H1 (cell line): ENCODE measurements around the gene NUMB. TPM values are rescaled to one million over a fixed set of nuclear protein-coding genes. Genes with fewer than 3 reads are reported as not detected.

Experiments used
- CTCF ChIA-PET: fragments of 300-600 bp; sonication (Branson Sonifier 250); formaldehyde crosslinking; loops from one replicate; lab custom pipeline; 2021; ENCODE audit not compliant: partially characterized antibody; lab: Charles Lee
- POLR2A ChIA-PET: fragments of 300-600 bp; sonication (Branson Sonifier 250); formaldehyde crosslinking; loops from one replicate; lab custom pipeline; 2021; ENCODE audit warnings: inconsistent platforms; ENCODE audit not compliant: partially characterized antibody; lab: Charles Lee
- DNase-seq, 2 experiments: peaks; one replicate each; pipeline versions ENCODE4 v3.0.0 to v3.0.0-alpha.2; 2010 to 2022; ENCODE audit warnings: low spot score in 2 of 2, low read depth in 1 of 2, mixed read lengths in 1 of 2
- FAIRE-seq: peaks from 2 replicates; lab custom pipeline; 2011; peaks lifted over from hg19 to GRCh38; lab: Jason Lieb, UNC
- H2AFZ ChIP-seq: 2 replicates; pipeline ENCODE4 v1.8.1; 2012; ENCODE audit warnings: low read length, inconsistent platforms
- H2AK5ac ChIP-seq: 2 replicates; pipeline ENCODE4 v1.6.1; 2013; ENCODE audit warnings: low read depth, low read length
- H2BK120ac ChIP-seq: replicated peaks from 2 replicates; pipeline ENCODE3; 2013; ENCODE audit warnings: low read depth, low read length, inconsistent platforms
- H2BK12ac ChIP-seq: 2 replicates; pipeline ENCODE4 v1.6.1; 2013; ENCODE audit warnings: low read depth, low read length
- H2BK15ac ChIP-seq: 2 replicates; pipeline ENCODE4 v1.6.1; 2013; ENCODE audit warnings: low read length
- H2BK20ac ChIP-seq: 2 replicates; pipeline ENCODE4 v1.6.1; 2013; ENCODE audit warnings: low read length
- H2BK5ac ChIP-seq: 2 replicates; pipeline ENCODE4 v1.6.1; 2013; ENCODE audit warnings: low read depth, low read length
- H3K14ac ChIP-seq: 2 replicates; pipeline ENCODE4 v1.6.1; 2013; ENCODE audit warnings: inconsistent platforms; ENCODE audit not compliant: insufficient read length
- H3K18ac ChIP-seq: 2 replicates; pipeline ENCODE4 v1.6.1; 2013; ENCODE audit warnings: low read length; ENCODE audit errors: extremely low read depth
- H3K23ac ChIP-seq: 2 replicates; pipeline ENCODE4 v1.6.1; 2013; ENCODE audit warnings: inconsistent platforms; ENCODE audit not compliant: insufficient read length
- H3K23me2 ChIP-seq: 2 replicates; pipeline ENCODE4 v1.6.1; 2013; ENCODE audit warnings: low read depth, low read length
- H3K27ac ChIP-seq: 2 replicates; pipeline ENCODE4 v1.6.1; 2011; ENCODE audit warnings: low read depth, low read length, inconsistent platforms
- H3K27me3 ChIP-seq, 4 experiments: replicated peaks in 1 of 4; 1 replicate in 1 of 4; 2 replicates in 3 of 4; pipeline versions ENCODE4 v1.6.1 to v1.8.1; 2011 to 2013; ENCODE audit warnings: low read length in 3 of 4, mild to moderate bottlenecking in 3 of 4, inconsistent platforms in 2 of 4, mixed read lengths in 2 of 4, moderate library complexity in 1 of 4; ENCODE audit not compliant: control insufficient read depth in 3 of 4, insufficient read depth in 3 of 4; ENCODE audit errors: extremely low read depth in 1 of 4
- H3K36me3 ChIP-seq, 4 experiments: 2 replicates each; pipeline versions ENCODE4 v1.6.1 to v1.8.1; 2011 to 2013; ENCODE audit warnings: mild to moderate bottlenecking in 4 of 4, low read length in 3 of 4, moderate library complexity in 2 of 4, control low read depth in 1 of 4, inconsistent platforms in 1 of 4; ENCODE audit not compliant: insufficient read depth in 4 of 4, control insufficient read depth in 2 of 4
- H3K4ac ChIP-seq: replicated peaks from 2 replicates; pipeline ENCODE3; 2013; ENCODE audit warnings: low read length, low read depth, mixed read lengths, inconsistent platforms; ENCODE audit not compliant: insufficient read length
- H3K4me1 ChIP-seq, 4 experiments: replicated peaks in 1 of 4; 1 replicate in 1 of 4; 2 replicates in 3 of 4; pipeline versions ENCODE4 v1.6.1 to v1.8.1; 2011 to 2013; ENCODE audit warnings: low read length in 3 of 4, inconsistent platforms in 2 of 4, mixed read lengths in 1 of 4; ENCODE audit not compliant: insufficient read depth in 4 of 4, control insufficient read depth in 3 of 4
- H3K4me2 ChIP-seq, 2 experiments: 2 replicates each; pipeline versions ENCODE4 v1.6.1 to v1.8.1; 2011 to 2013; ENCODE audit warnings: low read depth in 2 of 2, low read length in 2 of 2, control low read depth in 1 of 2, inconsistent platforms in 1 of 2, mild to moderate bottlenecking in 1 of 2; ENCODE audit not compliant: insufficient read depth in 1 of 2
- H3K4me3 ChIP-seq, 4 experiments: fragments of 200-600, 300-600 bp in 1 of 4; sonication (generic), shearing (Covaris generic), sonication (Bioruptor Twin) in 1 of 4; 2 replicates each; pipeline versions ENCODE4 v1.5.1 to v1.8.1; 2011 to 2016; ENCODE audit warnings: low read length in 4 of 4, low read depth in 3 of 4, control low read depth in 2 of 4, inconsistent platforms in 2 of 4, mild to moderate bottlenecking in 2 of 4, mixed read lengths in 1 of 4, moderate library complexity in 1 of 4; ENCODE audit not compliant: insufficient read depth in 2 of 4; ENCODE audit errors: extremely low read depth in 1 of 4
- H3K56ac ChIP-seq: replicated peaks from 2 replicates; pipeline ENCODE3; 2013; ENCODE audit warnings: low read depth, mild to moderate bottlenecking, mixed read lengths, low read length, inconsistent platforms; ENCODE audit not compliant: insufficient read length
- H3K79me1 ChIP-seq: 2 replicates; pipeline ENCODE4 v1.6.1; 2013; ENCODE audit warnings: low read depth, low read length, control low read depth
- H3K79me2 ChIP-seq, 2 experiments: 2 replicates each; pipeline versions ENCODE4 v1.6.1 to v1.8.1; 2012 to 2013; ENCODE audit warnings: low read length in 2 of 2, mild to moderate bottlenecking in 2 of 2, inconsistent platforms in 1 of 2; ENCODE audit not compliant: insufficient read depth in 2 of 2, control insufficient read depth in 1 of 2
- H3K9ac ChIP-seq, 4 experiments: replicated peaks in 1 of 4; 1 replicate in 1 of 4; 2 replicates in 3 of 4; pipeline versions ENCODE4 v1.6.1 to v1.8.1; 2011 to 2013; ENCODE audit warnings: low read depth in 3 of 4, low read length in 3 of 4, control low read depth in 2 of 4, mild to moderate bottlenecking in 2 of 4, moderate library complexity in 2 of 4, inconsistent platforms in 1 of 4; ENCODE audit errors: extremely low read depth in 1 of 4
- H3K9me3 ChIP-seq, 2 experiments: 2 replicates each; pipeline versions ENCODE4 v1.6.1 to v1.8.1; 2012 to 2013; ENCODE audit warnings: mild to moderate bottlenecking in 2 of 2, moderate library complexity in 2 of 2, control low read depth in 1 of 2, inconsistent platforms in 1 of 2, low read depth in 1 of 2, low read length in 1 of 2, mixed read lengths in 1 of 2; ENCODE audit not compliant: insufficient read depth in 2 of 2
- H4K20me1 ChIP-seq, 2 experiments: replicated peaks in 1 of 2; 2 replicates each; pipeline versions ENCODE3 to v1.8.1; 2011 to 2013; ENCODE audit warnings: inconsistent platforms in 2 of 2, low read length in 2 of 2, mild to moderate bottlenecking in 1 of 2; ENCODE audit not compliant: insufficient read depth in 2 of 2, control insufficient read depth in 1 of 2
- H4K5ac ChIP-seq: 2 replicates; pipeline ENCODE4 v1.6.1; 2013; ENCODE audit warnings: low read length, low read depth, mixed read lengths, inconsistent platforms; ENCODE audit not compliant: insufficient read length
- H4K8ac ChIP-seq: 2 replicates; pipeline ENCODE4 v1.8.0; 2013; ENCODE audit warnings: mild to moderate bottlenecking, moderate library complexity, low read length, inconsistent platforms; ENCODE audit not compliant: insufficient read depth; ENCODE audit errors: extremely low read depth
- H4K91ac ChIP-seq: replicated peaks from 2 replicates; pipeline ENCODE3; 2013; ENCODE audit warnings: low read length, mixed read lengths, inconsistent platforms; ENCODE audit not compliant: insufficient read length
- ASH2L ChIP-seq: fragments of 200-600, 300-600 bp; sonication (generic); IDR thresholded peaks from one replicate; pipeline ENCODE4 v1.7.1; 2017; ENCODE audit warnings: low read length
- BRCA1 ChIP-seq: IDR thresholded peaks from 2 replicates; pipeline ENCODE4 v1.6.1; 2012; ENCODE audit warnings: low read depth, low read length, improper control_type of control experiment
- CEBPB ChIP-seq: IDR thresholded peaks from 2 replicates; pipeline ENCODE4 v1.6.1; 2012; ENCODE audit warnings: low read depth, low read length
- EGR1 ChIP-seq: IDR thresholded peaks from 2 replicates; pipeline ENCODE4 v1.6.1; 2011; ENCODE audit warnings: low read depth, low read length, borderline replicate concordance
- EP300 ChIP-seq, 2 experiments: IDR thresholded peaks; 1 replicate in 1 of 2; 2 replicates in 1 of 2; pipeline ENCODE4 v1.6.1; 2011 to 2012; ENCODE audit warnings: low read depth in 2 of 2, low read length in 2 of 2, mild to moderate bottlenecking in 2 of 2, borderline replicate concordance in 1 of 2, inconsistent platforms in 1 of 2, moderate library complexity in 1 of 2
- HDAC2 ChIP-seq, 2 experiments: fragments of 300-600 bp in 1 of 2; sonication (generic) in 1 of 2; IDR thresholded peaks; 2 replicates each; pipeline ENCODE4 v1.6.1; 2011 to 2012; ENCODE audit warnings: low read depth in 2 of 2, low read length in 2 of 2, mild to moderate bottlenecking in 2 of 2, moderate library complexity in 2 of 2, borderline replicate concordance in 1 of 2, inconsistent platforms in 1 of 2
- JUN ChIP-seq: IDR thresholded peaks from 2 replicates; pipeline ENCODE4 v1.6.1; 2011; ENCODE audit warnings: low read depth, mild to moderate bottlenecking, improper control_type of control experiment, low read length
- KDM1A ChIP-seq: fragments of 200-600, 300-600 bp; sonication (generic); IDR thresholded peaks from 2 replicates; pipeline ENCODE4 v1.7.1; 2016; ENCODE audit warnings: mild to moderate bottlenecking, low read length, borderline replicate concordance
- KDM5A ChIP-seq: fragments of 200-600 bp; IDR thresholded peaks from 2 replicates; pipeline ENCODE4 v1.7.1; 2012; ENCODE audit warnings: mild to moderate bottlenecking, low read length, inconsistent platforms, mixed read lengths
- MAFK ChIP-seq: IDR thresholded peaks from 2 replicates; pipeline ENCODE4 v1.6.1; 2012; ENCODE audit warnings: low read depth, mild to moderate bottlenecking, improper control_type of control experiment, low read length
- NANOG ChIP-seq: IDR thresholded peaks from 2 replicates; pipeline ENCODE4 v1.6.1; 2011; ENCODE audit warnings: low read length, low read depth, mild to moderate bottlenecking, inconsistent platforms; ENCODE audit not compliant: insufficient read depth, poor library complexity, severe bottlenecking
- SIX5 ChIP-seq: IDR thresholded peaks from 2 replicates; pipeline ENCODE4 v1.6.1; 2011; ENCODE audit warnings: mild to moderate bottlenecking, low read depth, low read length
- YY1 ChIP-seq: IDR thresholded peaks from 2 replicates; pipeline ENCODE4 v1.6.1; 2011; ENCODE audit warnings: low read depth, mild to moderate bottlenecking, low read length
- WGBS, 2 experiments: shearing (Covaris generic) in 1 of 2; methylation state at CpG; one replicate each; pipeline versions ENCODE4 v1.1.6 to v1.1.7; 2013 to 2015; ENCODE audit warnings: low lambda C conversion rate in 2 of 2, mixed read lengths in 2 of 2, inconsistent platforms in 1 of 2, low coverage in 1 of 2, missing lambda C conversion rate in 1 of 2; ENCODE audit not compliant: insufficient replicate concordance in 2 of 2, insufficient coverage in 1 of 2, insufficient read length in 1 of 2; ENCODE audit errors: extremely low coverage in 1 of 2, missing lambda C conversion rate in 1 of 2; 5-methylcytosine and 5-hydroxymethylcytosine counted together
- polyA plus RNA-seq, 7 experiments: library from polyadenylated mRNA; depleted of rRNA in 3 of 7; stranded (reverse) in 5 of 7; unstranded in 2 of 7; fragments of >200 nt in 5 of 7; fragments of 200-250 nt in 2 of 7; gene quantifications; 1 replicate in 5 of 7; 2 replicates in 1 of 7; 4 replicates in 1 of 7; pipeline versions ENCODE4 v1.2.1 to v1.2.3, GENCODE V29; 2011 to 2013; ENCODE audit warnings: missing spikeins in 2 of 7, mixed read lengths in 2 of 7
- total RNA-seq: library from RNA; stranded (reverse); fragmentation: NEBNext Ultra II Directional; extraction: Animal tissue kit (Norgen Biotek cat#: 25700); gene quantifications from 2 replicates; pipeline ENCODE4 v1.2.1, GENCODE V29; 2021
- TF ChIP-seq, protein P1 (sequence below): IDR thresholded peaks from 2 replicates; pipeline ENCODE4 v1.6.1; 2012; ENCODE audit warnings: inconsistent platforms

Gene NUMB
- total and polyA plus RNA-seq, 2 of the 8 experiments (the other 6 are each of a cell fraction or from before 2014, with no cell fraction given): 54.3 to 78.1 TPM

- Histone ChIP-seq H2BK120ac (no peak overlapping the region), H3K9ac (no peak overlapping the region), H2AK5ac (no peak overlapping the region), H3K23ac (no peak overlapping the region), H2BK12ac (no peak overlapping the region), H4K8ac (no peak overlapping the region), H3K18ac (no peak overlapping the region), H3K4me2 (no peak overlapping the region), H3K79me2 (0 out of 4 replicates have a peak, but pooled peaks cover 0 to 8% of the 10 kb centered on the region in 2 experiments), H3K9me3 (no peaks in the 10 kb centered on the region), H3K79me1 (no peaks in the 10 kb centered on the region), H3K36me3 (no peaks in the 10 kb centered on the region), H3K27me3 (no peaks in the 10 kb centered on the region), H3K4me1 (no peaks in the 10 kb centered on the region), H3K56ac (no peak overlapping the region), H3K4me3 (no peak overlapping the region), H3K27ac (no peak overlapping the region), H3K23me2 (no peaks in the 10 kb centered on the region), H4K91ac (no peak overlapping the region), H2AFZ (no peak overlapping the region), H3K14ac (no peak overlapping the region), H4K20me1 (peaks cover 3 to 6% of the 10 kb centered on the region in 2 experiments), H2BK5ac (no peak overlapping the region), H2BK15ac (no peak overlapping the region), H4K5ac (no peak overlapping the region), H2BK20ac (no peak overlapping the region), H3K4ac (no peak overlapping the region)
- no peak for DNase-seq
- WGBS, 2 experiments: 79% methylated on average over 2 of the region's 2 CpGs; no CpG with 5 or more reads in 1 of the 2 experiments
- ChIA-PET POLR2A (no interaction called here), CTCF (interaction anchor here (0.8 to 1.5 kb wide), 2 partner anchors 9 to 35 kb away, joined by 3 read pairs; no protein-coding TSS in a partner anchor)
- no peak for FAIRE-seq
- TF ChIP-seq BRCA1: no peak
- TF ChIP-seq SIX5: no peak
- TF ChIP-seq NANOG: no peak
- no peak for TF ChIP-seq ASH2L
- TF ChIP-seq KDM1A: no peak
- no peak for TF ChIP-seq EP300 (IDR thresholded peaks at IDR 0.05; ENCODE audit: borderline replicate concordance in 1 of 2, low read depth in 2 of 2, low read length in 2 of 2)
- no peak for TF ChIP-seq HDAC2 (IDR thresholded peaks at IDR 0.05; ENCODE audit: borderline replicate concordance in 1 of 2, low read depth in 2 of 2, low read length in 2 of 2)
- no peak for TF ChIP-seq KDM5A
- TF ChIP-seq JUN: no peak
- TF ChIP-seq EGR1: no peak
- TF ChIP-seq, protein P1, sequence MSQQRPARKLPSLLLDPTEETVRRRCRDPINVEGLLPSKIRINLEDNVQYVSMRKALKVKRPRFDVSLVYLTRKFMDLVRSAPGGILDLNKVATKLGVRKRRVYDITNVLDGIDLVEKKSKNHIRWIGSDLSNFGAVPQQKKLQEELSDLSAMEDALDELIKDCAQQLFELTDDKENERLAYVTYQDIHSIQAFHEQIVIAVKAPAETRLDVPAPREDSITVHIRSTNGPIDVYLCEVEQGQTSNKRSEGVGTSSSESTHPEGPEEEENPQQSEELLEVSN: no peak
- no peak for TF ChIP-seq MAFK
- no peak for TF ChIP-seq YY1
- no peak for TF ChIP-seq CEBPB
Measured at GRCh38 chr14:73402579-73402978, 55.8 kb downstream of the NUMB start.
